Peyer's patch (tissue), 4 donors: ENCODE results near the gene NDEL1.

Experiments used
- CTCF ChIP-seq, 6 experiments: fragments of 450-650 bp in 4 of 6; fragments of 200-600 bp in 2 of 6; sonication (generic) in 1 of 6; IDR thresholded peaks; one replicate each; pipeline ENCODE4 v1.5.1; 2017 to 2019; ENCODE audit warnings: antibody characterized with exemption in 6 of 6, mild to moderate bottlenecking in 3 of 6, moderate library complexity in 1 of 6
- POLR2A ChIP-seq, 2 donors: fragments of 450-650 bp; IDR thresholded peaks; one replicate each; pipeline ENCODE4 v1.5.1; 2017; ENCODE audit warnings: antibody characterized with exemption in 2 of 2, mild to moderate bottlenecking in 2 of 2, moderate library complexity in 2 of 2

DNA sequence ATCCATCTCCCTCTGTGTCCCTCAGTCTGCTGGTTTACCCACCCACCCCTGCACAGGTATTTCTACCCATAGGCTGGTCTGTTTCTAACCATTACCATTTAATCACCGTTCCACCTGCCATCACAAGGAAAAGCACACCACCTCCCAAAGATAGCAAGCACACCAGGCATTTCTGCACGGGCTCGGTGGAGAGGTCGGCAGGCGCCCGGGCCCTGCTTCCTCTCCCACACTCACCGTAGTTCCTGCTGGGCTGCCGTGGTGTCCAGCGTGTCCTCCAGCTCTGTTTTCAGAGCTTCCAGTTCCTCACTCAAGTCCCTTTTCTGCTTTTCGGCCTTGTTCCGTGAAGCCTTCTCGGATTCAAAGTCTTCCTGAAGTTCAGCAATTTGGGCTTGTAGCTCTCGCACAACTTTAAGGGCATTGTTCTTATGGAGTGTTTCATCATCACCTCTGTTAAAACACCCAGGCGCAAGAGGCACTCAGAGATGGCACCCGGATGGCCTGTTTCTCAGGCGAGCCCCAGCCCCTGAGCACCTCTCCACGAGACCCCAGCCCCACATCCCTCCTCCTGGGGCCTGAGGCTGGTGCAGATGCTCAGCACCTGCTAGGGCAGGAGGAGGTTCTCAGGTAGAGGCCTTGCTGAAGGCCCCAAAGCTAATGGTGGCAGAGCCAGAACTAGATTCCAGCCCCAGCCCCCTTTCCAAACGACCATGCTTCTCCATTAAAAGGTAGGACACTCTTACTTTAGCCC lies 69.0 kb downstream of the NDEL1 start:
- TF ChIP-seq CTCF (IDR thresholded peaks at IDR 0.05), result no peak
- TF ChIP-seq POLR2A (IDR thresholded peaks at IDR 0.05), result no peak
